GM06990 (cell line): ENCODE results near the gene PRKCZ.

ENCODE experiments used
- DNase-seq: peaks from one replicate; pipeline ENCODE4 v3.0.0-alpha.2; 2011; ENCODE audit not compliant: insufficient read length; ENCODE audit errors: extremely low read depth
- H3K27me3 ChIP-seq: replicated peaks from 2 replicates; pipeline ENCODE4 v1.6.0; 2011; ENCODE audit warnings: low read length; ENCODE audit not compliant: control insufficient read depth, insufficient read depth
- H3K36me3 ChIP-seq: 2 replicates; pipeline ENCODE4 v1.5.1; 2011; ENCODE audit warnings: low read length; ENCODE audit not compliant: control insufficient read depth, insufficient read depth
- H3K4me3 ChIP-seq: replicated peaks from 2 replicates; pipeline ENCODE4 v1.5.1; 2011; ENCODE audit warnings: low read depth, mild to moderate bottlenecking, control low read depth, low read length
- TF ChIP-seq, protein P1 (sequence below): IDR thresholded peaks from 2 replicates; pipeline ENCODE4 v1.5.1; 2011; ENCODE audit warnings: low read length, control low read depth, mild to moderate bottlenecking, inconsistent platforms; ENCODE audit not compliant: insufficient read depth, poor library complexity, severe bottlenecking

The PRKCZ gene

DNA sequence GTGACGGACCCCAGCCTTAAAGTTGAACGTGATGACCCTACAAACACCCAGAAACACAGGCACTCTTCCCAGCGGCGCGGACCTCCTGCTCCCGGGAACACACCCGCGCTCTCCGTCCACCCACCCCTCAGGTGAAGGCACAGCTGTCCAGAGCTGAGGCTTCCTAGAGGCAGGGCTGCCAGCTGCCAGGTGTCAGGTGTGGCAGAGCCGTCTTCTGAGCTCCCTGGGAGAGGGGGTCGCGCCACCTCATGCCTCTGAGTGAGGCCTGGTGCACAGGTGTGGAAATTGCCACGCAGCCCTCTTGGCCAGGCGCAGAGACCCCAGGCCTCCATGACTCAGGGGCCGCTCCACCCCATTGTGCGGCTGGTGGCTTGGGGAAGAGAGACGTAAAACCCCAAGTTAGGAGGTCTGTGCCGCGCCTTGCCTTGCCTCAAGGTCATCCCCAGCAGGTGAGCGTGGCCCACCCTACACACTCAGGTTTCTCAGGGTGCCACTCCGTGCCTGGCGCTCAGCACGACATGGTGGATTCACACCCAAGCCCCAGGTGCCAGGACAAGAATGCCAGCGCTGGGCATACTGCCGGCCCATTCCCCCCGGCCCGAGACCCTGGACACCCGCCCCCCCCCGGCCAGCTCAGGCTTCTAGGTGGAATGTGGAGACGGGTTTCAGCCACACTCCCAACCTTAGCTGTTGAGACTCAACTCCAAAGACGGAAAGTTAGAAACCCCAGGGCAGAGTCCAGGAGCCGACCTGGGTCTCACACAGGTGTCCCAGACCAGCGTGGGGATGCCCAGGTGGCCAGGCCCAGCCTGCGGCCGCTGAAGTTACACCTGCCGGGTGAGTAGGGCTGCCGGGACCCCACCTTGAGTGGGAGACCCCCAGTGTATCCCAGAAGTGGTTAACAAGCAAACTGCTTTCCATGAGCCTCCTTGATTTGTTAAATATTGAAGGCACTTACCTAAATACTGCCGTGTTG lies 136.0 kb downstream of the PRKCZ start:
- no peaks in the 10 kb centered on the region for H3K36me3 ChIP-seq
- DNase-seq: no peak
- TF ChIP-seq, protein P1, sequence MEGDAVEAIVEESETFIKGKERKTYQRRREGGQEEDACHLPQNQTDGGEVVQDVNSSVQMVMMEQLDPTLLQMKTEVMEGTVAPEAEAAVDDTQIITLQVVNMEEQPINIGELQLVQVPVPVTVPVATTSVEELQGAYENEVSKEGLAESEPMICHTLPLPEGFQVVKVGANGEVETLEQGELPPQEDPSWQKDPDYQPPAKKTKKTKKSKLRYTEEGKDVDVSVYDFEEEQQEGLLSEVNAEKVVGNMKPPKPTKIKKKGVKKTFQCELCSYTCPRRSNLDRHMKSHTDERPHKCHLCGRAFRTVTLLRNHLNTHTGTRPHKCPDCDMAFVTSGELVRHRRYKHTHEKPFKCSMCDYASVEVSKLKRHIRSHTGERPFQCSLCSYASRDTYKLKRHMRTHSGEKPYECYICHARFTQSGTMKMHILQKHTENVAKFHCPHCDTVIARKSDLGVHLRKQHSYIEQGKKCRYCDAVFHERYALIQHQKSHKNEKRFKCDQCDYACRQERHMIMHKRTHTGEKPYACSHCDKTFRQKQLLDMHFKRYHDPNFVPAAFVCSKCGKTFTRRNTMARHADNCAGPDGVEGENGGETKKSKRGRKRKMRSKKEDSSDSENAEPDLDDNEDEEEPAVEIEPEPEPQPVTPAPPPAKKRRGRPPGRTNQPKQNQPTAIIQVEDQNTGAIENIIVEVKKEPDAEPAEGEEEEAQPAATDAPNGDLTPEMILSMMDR: no peak
- no peak overlapping the region for H3K4me3 ChIP-seq
- no peaks in the 10 kb centered on the region for H3K27me3 ChIP-seq

DNA sequence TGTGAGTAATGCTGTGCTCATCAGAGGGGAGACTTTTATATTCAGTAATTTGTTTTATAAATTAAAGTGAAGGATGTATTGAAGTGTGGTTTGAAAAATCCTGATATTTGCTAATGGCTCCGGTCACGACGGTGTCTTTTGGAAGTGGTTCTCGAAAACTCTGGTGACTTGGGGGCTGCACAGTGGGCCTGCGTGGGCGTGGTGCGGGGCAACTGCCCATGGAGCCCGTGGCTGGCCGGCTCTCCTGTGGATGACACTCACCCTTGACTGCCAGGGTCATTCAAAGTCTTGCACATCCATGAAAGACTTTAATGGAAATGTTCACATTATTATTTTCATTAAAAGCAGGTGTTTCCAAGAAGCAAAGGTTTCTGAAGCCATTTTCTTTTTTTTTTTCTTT lies 136.7 kb downstream of the PRKCZ start:
- Histone ChIP-seq H3K4me3 (no peak overlapping the region), H3K36me3 (no peaks in the 10 kb centered on the region), H3K27me3 (no peaks in the 10 kb centered on the region)
- DNase-seq: no peak
- TF ChIP-seq, protein P1: no peak

DNA sequence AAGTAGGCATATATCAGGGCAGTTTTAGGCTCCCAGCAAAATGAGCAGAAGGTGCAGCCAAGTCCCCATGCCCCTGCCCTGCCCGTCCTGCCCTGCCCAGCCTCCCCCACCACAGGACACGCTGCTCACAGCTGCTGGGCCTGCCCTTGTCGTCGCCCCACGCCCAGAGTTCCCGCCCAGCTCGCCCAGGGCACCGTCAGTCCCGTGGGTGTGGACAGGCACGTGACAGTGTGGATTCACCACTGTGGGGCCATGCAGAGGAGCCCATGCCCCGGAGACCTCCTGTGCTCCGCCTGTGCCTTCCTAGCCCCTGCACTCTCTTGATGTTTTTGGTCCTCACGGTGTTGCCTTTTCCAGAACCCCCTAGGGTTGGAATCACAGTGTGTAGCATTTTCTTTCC lies 137.4 kb downstream of the PRKCZ start:
- DNase-seq: no peak
- Histone ChIP-seq H3K36me3 (no peaks in the 10 kb centered on the region; the same call in 1 of the 2 replicates), H3K27me3 (no peaks in the 10 kb centered on the region), H3K4me3 (no peak overlapping the region)
- TF ChIP-seq, protein P1: no peak

DNA sequence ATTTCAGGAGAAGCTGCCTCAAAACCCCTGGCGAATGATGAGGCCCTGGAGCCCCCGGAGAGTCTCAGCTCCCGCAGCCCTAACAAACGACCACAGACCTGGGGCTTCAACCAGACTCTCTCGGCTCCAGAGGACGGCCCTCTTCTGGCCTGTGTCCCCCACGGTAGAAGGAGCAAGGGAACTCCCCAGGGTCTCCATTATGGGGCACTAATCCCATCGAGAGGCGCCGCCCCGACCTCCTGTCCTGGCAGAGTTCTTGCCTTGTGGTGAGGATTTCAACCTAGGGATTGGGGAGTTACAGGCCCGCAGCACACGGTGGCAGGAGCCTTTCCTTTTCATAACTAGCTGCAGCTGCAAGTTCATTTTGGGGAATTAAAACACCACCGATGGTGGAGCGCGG lies 138.1 kb downstream of the PRKCZ start:
- H3K36me3 ChIP-seq: no peaks in the 10 kb centered on the region; the same call in 1 of the 2 replicates
- H3K4me3 ChIP-seq: no peak overlapping the region
- no peak for DNase-seq
- no peaks in the 10 kb centered on the region for H3K27me3 ChIP-seq
- TF ChIP-seq, protein P1: no peak

DNA sequence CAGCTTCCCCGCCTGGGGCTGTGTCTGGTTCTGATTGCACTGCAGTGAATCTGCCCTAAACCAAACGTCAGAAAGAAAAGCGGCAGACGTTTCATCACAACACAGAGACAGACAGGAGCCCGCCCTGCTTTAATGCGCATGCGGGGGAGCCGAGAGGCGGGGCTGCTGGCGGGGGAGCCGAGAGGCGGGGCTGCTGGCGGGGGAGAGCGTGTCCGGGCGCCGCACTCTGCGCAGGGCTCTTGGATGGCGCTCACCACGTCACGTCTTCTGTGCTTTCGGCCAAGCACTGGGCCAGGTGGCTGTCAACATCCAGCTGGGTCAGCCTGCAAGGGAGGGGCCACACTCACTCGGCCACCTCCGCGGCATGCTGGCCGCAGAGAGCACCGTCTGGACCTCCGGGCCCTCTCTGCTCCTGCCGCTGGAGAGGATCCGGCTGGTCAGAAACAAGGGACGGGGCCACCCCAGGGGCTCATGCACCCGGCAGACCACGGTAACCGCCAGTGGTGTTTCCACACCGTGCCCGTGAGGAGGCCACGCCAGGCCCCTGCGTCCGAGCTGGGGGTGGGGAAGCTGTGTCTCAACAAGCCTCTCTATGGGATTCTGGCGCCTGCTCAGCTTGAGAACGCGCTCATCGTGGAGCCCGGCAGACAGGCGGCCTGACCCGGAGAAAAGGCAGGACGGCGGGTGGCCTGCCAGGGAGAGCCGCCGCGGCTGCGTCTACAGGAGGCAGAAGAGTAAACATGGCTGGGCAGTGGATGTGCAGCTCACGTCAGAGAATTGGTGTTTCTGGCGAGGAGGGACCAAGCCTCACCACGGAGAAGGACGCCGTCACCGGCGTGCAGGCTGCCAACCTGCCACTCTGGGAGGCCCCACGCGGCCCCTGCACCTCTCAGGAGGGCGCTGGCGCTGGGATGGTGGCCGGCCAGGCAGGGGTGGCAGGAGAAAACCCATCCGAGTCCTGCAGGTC lies 139.5 kb downstream of the PRKCZ start:
- H3K4me3 ChIP-seq: peak overlapping the region; percentile 61
- TF ChIP-seq, protein P1: no peak

More for the DNA sequence above, 139.5 kb downstream of the PRKCZ start:
- Histone ChIP-seq H3K36me3 (no peaks in the 10 kb centered on the region; the same call in 1 of the 2 replicates), H3K27me3 (no peaks in the 10 kb centered on the region)
- DNase-seq: peak; percentile 84
